GM18508 (cell line): ENCODE data around the gene ITGA3.

ENCODE experiments used
- ATAC-seq: cut with Tn5 transposase; IDR thresholded peaks from one replicate; pipeline ENCODE4 v1.9.1; 2021; ENCODE audit warnings: moderate number of reproducible peaks; ENCODE audit not compliant: insufficient read depth, unreplicated experiment

The ITGA3 gene

GRCh38 chr17:50105811-50106210 is 49.9 kb downstream of the ITGA3 start:
- ATAC-seq = no peak

GRCh38 chr17:50106393-50107131 is 50.7 kb downstream of the ITGA3 start:
- no peak for ATAC-seq

- ATAC-seq = no peak
Observed at GRCh38 chr17:50107790-50108414, 52.0 kb downstream of the ITGA3 start.

DNA sequence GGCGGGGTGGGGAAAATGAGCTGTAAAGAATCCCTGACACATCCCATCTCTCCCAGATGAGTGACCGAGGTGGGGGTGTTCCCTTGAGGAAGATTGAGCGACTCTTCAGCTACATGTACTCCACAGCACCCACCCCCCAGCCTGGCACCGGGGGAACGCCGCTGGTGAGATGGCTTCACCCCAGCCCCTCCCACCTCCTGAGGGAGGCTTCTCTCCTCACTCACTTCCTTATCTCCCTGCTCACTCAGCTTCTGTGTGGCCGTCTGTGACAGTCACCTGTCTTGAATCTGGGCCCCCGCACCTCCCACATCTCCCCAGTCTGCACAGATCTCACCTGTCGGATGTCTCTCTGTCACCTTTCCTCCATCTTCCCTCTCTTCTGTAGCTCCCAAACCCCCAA is 52.6 kb downstream of the ITGA3 start:
- no peak for ATAC-seq

DNA sequence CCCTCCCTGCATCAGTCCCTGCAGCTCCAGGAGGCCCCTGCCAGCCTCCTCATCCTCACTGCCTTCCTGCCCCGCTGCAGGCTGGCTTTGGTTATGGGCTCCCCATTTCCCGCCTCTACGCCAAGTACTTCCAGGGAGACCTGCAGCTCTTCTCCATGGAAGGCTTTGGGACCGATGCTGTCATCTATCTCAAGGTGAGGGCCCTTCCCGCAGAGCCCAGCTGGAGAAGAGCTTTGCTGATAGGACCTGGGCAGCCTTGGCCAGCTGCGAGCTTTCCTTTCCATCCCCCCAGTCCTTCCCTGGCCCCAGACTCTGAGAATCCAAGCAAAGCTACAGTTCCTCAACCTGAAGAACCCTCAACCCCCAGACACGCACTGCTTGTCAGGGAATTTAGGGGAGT is 53.3 kb downstream of the ITGA3 start:
- ATAC-seq = no peak

- no peak for ATAC-seq
Observed at GRCh38 chr17:50109785-50110184, 53.9 kb downstream of the ITGA3 start.

- no peak for ATAC-seq
Observed at GRCh38 chr17:50110591-50111349, 54.9 kb downstream of the ITGA3 start.

GRCh38 chr17:50111673-50112655 is 56.1 kb downstream of the ITGA3 start:
- ATAC-seq = no peak

- ATAC-seq = no peak
Observed at GRCh38 chr17:50112694-50113093, 56.8 kb downstream of the ITGA3 start.

GRCh38 chr17:50113624-50114320 is 57.9 kb downstream of the ITGA3 start:
- no peak for ATAC-seq

DNA sequence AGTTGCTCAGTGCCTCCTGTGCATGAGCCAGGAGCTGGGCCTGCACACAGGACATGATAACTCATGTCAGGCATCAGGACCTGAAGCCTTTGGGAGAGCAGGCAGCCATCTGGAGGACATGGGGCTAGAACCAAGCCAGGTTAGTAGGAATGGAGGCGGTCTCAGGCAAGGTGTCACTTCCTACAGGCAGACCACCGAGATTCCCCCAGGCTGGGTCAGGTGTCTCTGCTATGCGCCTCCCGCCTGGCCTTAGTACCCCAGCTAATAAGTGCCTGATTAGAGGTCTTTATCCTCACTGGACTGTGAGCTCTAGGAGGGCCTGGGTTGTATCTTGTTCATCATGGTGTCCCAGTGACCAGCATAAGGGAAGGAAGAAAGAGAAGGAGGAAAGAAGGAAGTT is 58.5 kb downstream of the ITGA3 start:
- ATAC-seq = no peak

DNA sequence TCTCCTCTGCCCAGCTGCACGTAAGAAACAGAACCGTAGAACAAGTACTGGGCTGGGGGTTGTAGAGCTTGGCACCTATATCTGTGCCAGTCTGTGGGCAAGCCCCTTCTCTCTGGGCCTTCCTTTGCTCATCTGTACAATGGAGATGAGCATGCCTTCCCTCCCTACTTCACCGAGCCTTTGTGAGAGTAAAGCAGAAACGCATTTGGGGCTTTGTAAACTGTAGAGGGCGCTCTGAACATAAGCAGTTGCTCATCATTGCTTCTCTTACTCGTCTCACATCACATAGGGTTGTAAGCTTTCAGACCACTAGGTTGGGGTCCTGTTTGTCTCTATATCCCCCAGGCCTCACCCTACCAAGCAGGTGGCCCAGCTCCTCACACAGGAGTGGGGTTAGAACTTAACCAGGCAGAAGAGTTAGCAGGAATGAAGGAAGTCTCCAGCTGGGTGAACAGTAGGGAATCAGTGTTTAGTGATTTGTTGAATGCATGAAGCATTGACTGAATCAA is 59.0 kb downstream of the ITGA3 start:
- no peak for ATAC-seq

DNA sequence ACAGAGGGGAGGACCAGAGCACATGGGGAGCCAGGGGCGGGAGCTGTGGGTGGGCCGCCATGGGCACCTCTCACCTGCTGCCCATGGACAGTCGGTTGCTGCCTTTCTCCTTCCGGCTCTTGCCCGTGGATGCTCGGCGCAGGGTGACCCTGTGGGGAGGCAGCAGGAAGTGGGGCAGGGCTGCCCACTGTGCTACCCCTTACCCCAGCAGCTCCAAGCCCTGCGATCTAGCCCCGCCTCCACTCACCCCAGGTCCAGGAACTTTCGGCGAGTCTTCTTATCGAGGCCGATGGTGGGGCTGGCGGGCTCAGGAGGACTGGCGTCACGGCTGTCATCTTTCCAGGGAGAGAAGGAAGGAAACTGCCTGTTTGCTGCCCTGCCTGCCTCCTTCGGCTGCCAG is 59.8 kb downstream of the ITGA3 start:
- no peak for ATAC-seq

GRCh38 chr17:50117202-50118051 is 61.5 kb downstream of the ITGA3 start:
- ATAC-seq = no peak

DNA sequence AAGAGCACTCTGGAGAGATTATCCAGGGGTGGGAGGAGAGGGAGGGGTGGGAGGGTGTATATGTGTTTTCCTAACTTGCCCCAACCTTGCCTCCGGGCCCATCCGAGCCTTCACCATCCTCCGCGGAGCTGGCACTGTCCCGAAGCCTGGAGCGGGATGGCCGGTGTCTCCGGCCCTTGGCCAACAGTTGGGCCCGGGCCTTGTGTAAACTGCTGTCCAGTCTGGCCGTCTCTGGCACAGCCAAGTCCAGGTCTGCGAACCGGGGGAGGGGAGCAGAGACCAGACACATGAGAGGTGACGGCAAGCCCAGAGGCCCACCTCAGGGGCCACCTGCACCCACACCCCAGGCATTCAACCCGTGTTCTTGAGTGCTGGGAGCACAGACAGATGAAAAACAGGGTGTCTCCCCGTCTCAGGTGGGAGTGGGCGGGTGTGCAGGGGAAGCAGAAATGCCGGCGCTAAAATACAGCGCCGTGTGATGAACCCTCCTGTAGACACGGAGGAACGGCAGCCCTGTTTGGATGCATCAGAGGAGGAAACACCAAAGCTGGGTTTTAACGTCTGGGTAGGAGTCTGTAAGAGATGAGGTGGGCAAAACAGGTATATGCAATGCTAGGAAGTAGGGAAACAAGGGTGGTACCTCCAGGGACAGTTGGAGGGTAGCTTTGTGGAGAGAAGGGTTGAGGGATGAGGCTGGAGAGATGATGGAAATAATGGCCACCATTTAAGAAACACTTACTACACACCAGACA is 62.3 kb downstream of the ITGA3 start:
- ATAC-seq = no peak

DNA sequence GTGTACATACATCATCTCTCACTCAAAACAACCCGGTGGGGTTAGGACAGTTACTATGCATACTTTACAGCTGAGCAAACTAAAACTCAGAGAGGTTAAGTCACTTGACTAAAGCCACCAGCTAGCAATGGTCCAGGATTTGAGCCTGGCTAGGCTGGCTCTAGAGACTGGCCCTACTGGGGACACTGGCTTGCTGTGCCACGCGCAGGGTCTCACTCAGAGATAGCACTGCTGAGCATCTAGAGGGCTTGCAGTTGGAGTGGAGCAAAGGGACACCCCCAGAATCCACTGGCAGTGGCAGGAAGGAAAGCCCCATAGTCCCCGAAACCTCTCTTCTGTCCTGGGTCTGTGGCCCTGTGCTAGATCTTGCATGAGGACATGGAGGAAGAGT is 62.9 kb downstream of the ITGA3 start:
- ATAC-seq = no peak

DNA sequence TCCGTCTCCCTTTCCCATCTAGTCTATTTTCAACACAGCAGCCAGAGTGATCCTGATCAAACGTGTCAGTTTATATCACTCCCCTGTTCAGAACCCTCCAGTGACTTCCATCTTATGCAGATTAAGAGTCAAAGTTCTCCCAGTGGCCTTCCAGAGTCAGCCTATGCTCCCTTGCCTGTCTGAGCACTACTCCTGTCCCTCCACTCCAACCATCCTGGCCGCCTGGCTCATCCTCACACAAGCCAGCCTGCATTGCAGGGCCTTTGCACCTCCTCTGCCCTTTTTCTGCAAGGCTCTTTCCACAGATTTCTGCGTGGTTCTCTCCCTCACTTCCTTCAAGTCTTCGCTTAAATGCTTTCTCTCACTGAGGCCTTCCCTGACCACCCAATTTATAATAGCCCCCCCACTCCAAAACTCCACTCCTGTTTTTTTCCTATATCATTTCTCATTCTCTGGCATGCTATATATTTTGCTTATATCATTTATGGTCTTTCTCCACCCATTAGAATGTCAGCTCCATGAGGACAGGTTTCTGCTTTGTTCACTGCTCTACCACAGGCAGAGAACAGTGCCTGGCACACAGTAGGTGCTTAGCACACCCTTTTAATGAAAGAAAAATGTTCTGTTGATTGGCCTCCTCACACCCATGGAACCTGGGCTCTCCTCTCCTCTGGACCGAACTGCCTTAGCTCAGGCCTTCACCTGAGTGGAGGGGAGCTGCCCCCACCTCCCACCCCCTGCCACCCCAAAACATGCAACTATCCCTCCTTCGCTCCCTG is 64.8 kb downstream of the ITGA3 start:
- ATAC-seq = no peak
